HG02973 (cell line): ENCODE results near the gene SPTBN1.
A peak's percentile ranks its signal among the peaks of the same experiment; 100 is the strongest.

Experiments
- ATAC-seq: cut with Tn5 transposase; IDR thresholded peaks from one replicate; pipeline ENCODE4 v1.9.1; 2021; ENCODE audit warnings: moderate library complexity; ENCODE audit not compliant: unreplicated experiment

The SPTBN1 gene

DNA sequence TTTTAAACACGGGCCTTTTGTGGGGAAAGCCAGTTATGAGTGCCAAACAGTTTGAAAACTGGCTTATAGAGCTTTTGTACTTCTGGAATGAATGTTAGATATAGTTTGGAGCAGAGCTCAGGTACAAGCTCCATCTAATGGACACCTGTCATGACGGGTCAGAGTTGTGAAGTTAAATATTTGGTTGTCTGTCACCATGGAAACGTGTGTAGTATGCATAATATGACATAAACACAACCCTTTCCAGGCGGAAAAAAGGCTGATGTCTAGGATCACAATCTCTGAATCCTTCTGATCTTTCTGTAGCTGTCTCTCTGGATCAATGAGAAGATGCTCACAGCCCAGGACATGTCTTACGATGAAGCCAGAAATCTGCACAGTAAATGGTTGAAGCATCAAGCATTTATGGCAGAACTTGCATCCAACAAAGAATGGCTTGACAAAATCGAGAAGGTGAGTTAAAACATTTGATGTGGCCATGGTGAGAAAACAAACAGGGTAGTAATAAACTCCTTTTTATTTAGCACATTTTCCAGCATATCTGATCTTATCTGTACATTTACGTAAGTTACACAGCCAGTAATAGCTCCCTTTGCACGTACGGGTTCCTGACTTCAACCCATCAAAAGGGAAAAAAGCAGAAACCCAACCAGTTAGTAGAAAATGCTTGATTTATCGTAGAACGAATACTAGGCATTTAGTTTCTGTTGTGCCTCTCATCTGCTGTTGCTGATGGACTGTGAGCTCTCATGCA is 186.7 kb downstream of the SPTBN1 start:
- no peak for ATAC-seq

DNA sequence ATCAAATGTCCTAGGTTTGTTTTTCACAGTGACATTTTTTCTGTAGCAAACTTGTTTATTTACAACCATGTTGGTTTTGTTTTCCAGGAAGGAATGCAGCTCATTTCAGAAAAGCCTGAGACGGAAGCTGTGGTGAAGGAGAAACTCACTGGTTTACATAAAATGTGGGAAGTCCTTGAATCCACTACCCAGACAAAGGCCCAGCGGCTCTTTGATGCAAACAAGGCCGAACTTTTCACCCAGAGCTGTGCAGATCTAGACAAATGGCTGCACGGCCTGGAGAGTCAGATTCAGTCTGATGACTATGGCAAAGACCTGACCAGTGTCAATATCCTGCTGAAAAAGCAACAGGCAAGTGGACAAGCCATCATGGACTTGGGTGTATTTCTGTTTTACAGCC is 188.1 kb downstream of the SPTBN1 start:
- no peak for ATAC-seq

DNA sequence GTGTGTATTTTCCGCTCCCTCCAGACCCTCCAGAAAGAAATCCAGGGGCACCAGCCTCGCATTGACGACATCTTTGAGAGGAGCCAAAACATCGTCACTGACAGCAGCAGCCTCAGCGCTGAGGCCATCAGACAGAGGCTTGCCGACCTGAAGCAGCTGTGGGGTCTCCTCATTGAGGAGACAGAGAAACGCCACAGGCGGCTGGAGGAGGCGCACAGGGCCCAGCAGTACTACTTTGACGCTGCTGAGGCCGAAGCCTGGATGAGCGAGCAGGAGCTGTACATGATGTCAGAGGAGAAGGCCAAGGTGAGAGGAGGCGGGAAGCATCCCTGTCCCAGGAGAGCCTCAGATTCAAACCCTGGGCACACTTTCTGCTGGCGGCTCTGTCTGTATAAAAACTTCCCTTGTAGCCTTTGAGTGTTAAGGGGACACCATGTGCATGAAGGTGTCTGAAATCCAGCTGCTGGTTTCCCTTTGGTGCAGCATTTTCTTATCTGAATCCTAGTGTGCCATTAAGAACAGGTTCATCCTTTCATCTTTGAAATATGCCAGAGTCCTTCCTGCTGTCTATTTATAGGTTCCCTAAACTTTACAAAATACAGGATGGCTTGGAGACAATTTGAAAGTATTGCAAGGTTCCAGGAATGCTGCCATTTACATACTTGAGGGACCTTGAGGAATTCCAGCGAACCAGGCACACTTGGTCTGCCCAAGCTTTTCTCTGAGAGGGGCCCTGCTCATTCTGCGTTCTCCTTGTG is 190.2 kb downstream of the SPTBN1 start:
- no peak for ATAC-seq

DNA sequence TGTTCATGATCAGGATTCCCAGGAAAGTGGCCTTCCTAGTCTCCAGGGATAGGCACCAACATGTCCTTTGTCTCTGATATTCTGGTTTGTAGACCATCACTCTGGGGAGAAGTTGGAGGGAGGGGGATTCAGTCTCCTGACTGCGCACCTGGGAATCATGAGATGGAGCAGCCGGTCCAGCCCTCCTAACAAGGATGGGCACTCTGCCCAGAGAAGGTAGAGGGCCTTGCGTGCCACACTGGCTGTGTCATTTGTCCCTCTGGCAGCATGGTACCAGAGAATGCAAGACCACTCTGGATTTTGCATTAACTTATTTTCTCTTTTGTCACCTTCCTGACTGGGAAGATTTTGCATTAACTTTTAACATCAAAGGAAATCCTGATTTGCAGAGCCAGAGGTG is 192.1 kb downstream of the SPTBN1 start:
- no peak for ATAC-seq

DNA sequence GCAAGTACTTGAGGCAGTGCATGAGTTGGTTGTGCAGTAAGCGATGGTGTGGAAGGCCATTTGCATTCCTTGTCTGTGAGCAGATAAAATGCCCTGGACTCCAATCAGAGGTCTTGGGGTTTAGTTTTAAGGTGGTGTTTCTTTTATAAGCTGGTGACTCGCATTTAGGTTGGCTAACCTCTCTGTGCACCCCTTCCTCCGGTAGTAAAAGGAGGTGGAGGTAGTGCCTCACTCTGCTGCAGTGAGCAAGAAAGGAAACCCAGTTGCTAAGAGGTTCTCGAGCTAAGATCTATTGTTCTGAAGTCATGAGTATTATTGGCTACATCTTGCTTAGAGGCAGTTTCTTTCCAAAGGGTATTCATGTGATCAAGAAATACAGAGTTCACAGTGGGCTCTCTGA is 193.1 kb downstream of the SPTBN1 start:
- ATAC-seq: no peak

DNA sequence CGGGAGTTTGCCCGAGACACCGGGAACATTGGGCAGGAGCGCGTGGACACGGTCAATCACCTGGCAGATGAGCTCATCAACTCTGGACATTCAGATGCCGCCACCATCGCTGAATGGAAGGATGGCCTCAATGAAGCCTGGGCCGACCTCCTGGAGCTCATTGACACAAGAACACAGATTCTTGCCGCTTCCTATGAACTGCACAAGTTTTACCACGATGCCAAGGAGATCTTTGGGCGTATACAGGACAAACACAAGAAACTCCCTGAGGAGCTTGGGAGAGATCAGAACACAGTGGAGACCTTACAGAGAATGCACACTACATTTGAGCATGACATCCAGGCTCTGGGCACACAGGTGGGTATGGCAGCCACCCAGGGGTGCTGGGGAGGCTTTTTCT is 193.5 kb downstream of the SPTBN1 start:
- ATAC-seq: no peak

DNA sequence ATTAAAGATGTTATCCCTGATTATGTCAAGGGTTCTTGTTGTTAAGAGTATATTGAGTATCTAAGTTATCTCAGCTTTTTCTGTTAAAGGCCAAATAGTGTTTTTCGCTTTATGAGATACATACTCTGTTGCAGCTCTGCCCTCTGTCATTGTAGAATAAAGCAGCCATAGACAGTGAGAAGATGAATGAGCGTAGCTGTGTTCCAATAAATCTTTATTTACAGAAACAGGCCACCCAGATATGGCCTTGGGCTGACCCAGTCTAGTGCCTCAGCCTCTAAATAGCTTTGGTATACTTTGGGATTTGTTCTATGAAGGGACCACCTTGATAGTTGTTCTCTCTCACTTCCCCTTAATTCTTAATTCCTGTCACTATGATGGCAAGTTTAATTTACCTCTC is 194.5 kb downstream of the SPTBN1 start:
- no peak for ATAC-seq

DNA sequence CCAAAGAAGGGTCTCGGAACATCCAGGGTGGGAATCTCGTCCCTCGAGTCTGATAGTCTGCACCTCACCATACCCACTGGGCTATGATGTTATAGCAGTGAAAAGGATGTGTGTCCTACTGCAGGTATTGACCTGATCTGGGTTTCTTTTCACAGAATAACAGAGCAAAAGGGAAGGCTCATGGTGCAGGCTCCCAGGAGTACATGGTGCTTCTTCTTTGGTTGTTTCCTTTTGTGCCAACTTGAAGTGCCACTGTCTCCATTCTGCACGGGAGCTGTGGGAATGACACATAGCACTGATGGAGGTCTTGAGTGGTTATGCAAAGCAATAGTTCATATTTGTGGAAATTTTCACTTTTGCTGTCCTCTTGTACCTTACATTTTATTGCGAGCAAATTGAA is 195.2 kb downstream of the SPTBN1 start:
- no peak for ATAC-seq

DNA sequence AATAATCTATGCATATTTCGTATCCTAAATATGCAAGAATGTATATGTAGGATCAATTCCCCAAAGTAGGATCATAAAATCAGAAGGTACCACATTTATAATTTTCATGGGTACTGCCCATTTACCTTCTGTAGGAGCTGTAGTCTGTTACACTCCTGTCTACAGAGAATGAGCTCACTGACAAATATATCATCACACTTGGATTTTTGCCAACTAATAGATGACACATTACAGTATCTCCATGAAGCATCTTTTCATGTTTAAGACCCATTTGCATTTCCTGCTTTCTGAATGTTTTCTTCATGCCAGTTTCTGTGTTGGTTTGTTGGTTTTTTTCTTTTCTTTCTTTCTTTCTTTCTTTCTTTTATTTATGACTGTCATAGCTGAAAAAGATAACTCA is 196.4 kb downstream of the SPTBN1 start:
- ATAC-seq: peak; percentile 91

DNA sequence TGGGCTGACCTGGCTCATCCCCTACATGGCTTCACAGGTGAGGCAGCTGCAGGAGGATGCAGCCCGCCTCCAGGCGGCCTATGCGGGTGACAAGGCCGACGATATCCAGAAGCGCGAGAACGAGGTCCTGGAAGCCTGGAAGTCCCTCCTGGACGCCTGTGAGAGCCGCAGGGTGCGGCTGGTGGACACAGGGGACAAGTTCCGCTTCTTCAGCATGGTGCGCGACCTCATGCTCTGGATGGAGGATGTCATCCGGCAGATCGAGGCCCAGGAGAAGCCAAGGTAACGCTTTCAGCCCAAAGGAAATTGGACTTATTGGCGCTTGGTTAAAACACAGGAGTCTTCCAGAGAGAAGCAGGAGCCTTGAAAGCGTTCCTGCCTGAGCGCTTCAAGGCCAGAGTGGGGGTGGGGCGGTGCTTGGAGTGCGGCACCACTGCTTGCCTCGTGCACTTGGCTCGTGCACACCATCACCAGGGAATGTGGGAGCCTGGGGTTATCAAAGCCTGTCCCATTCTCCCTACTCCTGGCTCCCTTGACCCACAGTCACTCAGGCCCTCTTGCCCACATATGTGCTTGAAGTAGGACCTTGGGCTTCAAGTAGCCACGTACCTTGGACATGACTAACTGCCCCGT is 197.6 kb downstream of the SPTBN1 start:
- no peak for ATAC-seq

DNA sequence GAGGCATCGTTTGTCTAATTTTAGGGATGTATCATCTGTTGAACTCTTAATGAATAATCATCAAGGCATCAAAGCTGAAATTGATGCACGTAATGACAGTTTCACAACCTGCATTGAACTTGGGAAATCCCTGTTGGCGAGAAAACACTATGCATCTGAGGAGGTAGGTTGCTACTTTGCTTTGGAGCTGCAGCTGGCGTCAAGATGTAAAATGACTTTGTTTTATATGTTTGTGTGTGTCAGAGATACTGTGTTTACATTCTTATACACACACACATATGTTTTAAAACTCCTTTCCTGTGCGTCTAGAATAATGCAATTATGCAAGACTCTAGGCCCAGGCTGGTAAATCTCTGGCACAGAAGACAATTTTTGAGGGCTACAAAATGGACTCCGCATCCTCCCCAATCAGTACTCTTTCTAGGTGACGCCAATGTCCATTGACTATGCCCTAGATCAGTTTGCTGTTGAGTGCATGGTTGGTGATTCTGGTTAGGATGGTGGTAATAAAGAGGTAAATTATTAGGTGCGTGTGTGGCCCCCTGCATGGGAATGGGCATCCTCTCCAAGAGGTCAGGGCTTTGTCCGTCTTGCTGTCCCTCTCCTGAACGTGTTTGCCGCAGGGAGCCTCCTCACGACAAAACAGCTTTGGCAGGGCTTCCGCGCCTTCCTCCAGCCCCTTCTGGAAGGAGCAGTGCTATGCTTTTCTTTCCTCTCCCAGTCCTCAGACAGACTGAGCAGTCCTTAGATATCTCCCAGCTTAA is 199.1 kb downstream of the SPTBN1 start:
- no peak for ATAC-seq

DNA sequence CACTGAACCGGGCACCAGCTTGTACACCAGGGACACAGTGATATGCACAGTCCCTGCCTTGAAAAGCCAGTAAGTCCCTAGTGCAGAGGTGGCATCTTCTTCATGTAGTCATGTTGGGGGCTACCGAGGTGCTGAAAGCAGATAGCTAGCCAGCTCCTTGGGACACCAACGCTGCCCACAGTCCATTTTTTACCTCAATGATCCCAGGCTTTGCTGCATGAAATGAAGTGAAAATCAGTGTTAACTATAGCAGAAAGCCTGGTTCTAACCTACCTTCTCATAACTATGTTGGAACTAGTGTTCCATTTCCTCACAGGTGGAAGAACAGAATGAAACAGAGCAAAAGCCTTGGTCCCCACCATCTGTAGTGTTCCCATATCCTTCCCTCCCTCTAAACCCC is 200.7 kb downstream of the SPTBN1 start:
- ATAC-seq: no peak

DNA sequence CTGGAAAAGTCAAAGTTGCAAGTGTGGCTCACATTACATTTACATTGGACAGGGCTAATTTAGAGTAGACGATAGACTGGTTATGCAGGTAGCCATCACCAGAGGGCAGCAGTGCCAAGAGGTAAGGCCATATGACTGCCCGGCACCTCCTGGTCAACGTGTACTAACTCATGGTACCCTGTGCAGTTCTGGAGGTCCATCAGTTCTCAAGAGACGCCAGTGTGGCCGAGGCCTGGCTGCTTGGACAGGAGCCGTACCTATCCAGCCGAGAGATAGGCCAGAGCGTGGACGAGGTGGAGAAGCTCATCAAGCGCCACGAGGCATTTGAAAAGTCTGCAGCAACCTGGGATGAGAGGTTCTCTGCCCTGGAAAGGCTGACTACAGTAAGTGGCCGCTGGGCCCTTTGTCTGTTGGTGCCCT is 201.5 kb downstream of the SPTBN1 start:
- ATAC-seq: no peak

DNA sequence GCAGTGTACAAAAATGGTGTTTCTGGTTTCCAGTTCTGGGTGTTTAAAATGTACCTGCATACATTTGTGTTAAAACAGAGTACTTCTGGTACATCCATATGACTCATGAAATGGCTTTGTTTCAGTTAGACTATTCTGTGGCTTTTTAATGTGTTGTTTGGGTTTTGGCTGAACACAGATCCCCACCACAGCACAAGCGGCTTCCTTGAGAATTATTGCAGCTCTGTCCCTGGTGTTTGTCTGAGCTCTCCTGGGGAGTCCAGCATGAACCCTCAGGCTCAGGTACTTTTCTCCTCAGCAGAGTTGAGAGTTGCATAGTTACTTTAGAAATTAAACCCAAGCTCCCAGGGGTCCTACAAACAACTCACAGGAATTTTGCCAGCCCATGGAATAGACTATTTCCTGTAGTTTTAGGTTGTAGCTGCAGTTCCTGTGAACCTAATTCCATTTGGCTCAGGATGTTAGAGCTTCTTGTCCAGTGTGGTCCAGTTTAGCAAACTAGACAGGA is 202.5 kb downstream of the SPTBN1 start:
- no peak for ATAC-seq

DNA sequence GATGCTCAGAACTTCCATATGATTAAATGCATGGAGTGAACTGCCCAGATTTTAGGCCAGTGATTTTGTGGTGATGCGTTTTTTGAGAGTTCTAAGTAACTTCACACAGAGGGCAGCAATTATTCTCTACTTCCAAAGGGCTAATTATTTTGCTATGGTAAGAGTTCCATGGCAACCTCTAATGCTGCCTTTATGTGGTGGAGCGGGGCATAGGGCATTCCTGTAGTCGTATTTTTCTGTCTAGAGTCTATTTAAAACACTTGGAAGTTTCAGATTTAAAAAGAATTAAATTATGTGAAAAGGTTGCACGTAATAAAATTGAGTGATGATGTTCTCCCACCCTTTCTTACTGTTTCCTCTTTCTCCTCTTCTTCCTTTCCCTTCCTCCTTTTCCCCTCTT is 203.4 kb downstream of the SPTBN1 start:
- no peak for ATAC-seq

DNA sequence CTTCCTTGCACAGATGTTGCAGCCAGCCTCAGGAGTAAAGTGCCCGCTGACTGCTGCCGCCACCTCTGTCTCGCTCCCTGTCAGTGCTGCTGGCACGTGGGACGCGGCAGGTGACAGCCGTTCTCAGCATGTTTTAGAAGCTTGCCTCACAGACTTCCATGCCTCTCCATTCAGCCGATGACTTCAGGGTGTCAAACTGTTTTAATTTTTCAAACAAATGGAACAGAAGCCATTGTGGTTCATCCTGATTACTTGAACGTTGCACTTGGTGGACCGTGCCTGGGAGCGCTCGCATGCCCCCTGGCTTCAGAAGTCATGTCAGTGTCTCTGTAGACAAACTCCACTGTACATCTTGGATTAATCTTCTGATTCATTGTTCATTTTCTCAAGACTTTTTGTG is 204.6 kb downstream of the SPTBN1 start:
- no peak for ATAC-seq

DNA sequence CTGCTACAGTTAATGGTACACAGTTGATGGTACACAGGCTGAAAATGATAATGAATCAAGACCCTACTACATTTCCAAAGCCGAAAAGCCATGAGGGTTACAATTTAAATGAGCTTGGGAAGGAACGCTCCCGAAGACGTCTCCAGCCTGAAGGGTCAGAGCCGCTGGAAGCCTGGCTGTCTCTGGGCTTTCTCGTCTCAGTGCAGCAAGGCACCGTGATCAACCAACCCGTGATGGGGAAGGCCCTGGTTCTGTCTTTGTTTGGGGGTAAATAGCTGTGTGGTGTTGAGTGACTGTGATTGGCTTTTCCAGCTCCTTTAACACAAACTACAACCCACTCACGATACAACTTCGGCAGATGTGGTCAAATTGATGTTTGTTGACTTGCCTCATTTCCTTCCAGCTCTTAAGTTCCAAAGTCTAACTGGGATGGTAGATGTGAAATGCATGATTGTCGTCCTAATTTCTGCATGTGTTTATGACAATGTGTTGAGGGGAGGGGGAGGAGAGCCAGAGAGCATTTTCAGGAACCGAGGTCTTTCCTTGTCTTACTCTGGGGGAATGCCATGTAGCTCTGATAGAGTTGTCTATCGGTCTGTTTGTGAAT is 207.4 kb downstream of the SPTBN1 start:
- ATAC-seq: no peak

DNA sequence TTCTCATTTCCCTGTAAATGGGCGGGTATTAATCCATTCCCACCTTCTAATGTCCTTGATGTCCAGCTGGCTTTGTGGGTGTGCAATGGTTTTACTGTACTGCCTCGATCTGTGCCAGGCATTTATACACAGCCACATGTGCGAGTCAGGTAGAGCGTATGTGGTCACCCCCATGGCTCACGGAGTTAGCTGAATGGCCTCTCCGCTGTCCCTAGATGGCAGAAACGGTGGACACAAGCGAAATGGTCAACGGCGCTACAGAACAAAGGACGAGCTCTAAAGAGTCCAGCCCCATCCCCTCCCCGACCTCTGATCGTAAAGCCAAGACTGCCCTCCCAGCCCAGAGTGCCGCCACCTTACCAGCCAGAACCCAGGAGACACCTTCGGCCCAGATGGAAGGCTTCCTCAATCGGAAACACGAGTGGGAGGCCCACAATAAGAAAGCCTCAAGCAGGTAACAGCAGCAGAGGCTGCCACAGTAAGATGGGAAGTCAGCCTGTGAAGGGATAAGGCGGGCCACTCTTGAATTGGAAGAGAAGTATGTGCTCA is 208.2 kb downstream of the SPTBN1 start:
- ATAC-seq: no peak

DNA sequence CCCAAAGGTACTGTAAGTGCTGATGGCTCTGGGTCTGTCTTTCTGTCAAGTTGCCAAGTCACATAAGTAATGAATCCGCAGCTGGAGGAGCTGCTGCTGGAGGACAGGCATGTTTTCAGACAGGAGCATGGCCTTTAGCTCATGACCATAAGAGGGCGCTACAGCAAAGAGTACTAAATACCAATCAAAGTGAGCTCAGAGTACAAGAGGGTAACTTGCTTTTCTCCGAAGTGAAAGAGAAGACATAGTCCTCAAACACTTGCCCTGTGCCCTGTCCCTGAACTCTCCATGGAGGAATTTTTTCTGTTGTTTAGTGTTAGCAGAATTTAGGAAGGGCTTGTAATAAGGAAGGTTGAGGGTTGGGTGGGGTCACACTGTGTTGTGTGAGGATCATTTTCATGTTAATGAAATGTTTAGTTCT is 209.3 kb downstream of the SPTBN1 start:
- ATAC-seq: no peak

DNA sequence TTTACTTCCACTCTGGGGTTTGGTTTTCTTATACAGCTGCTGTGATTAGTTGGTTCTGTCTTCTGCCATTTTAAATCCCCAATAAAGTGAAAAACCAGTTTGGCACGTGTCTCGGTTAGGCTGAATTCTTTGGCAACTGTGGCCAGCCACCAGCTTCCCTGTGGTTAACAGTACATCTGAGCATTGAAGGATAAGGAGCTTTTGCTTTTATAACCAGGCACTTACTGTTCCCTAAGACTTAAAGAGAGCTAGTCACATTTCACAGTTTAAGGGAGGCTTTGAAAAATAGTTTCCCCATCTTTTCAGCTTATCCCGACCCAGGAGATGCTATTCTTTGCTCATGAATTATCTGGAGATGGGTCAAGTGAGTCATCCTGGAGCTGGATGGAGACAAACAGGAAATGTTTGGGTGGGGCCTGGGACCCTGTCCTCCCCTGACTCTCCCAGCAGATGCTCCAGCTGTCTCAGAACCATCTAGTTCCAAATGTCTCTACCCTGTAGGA is 210.1 kb downstream of the SPTBN1 start:
- ATAC-seq: no peak
